ENCODE data around the gene MRPS14.

Gene MRPS14

GRCh38 chr1:175019524-175019923 is 3.7 kb downstream of the MRPS14 start:
- no peak for DNase-seq (ENCODE audit: low read depth)

- DNase-seq (ENCODE audit: low read depth) = no peak
Measured at GRCh38 chr1:175015243-175015642, 8.0 kb downstream of the MRPS14 start.

GRCh38 chr1:175013445-175013844 is 9.8 kb downstream of the MRPS14 start:
- DNase-seq (ENCODE audit: low read depth) = no peak

GRCh38 chr1:175009532-175009931 is 13.7 kb downstream of the MRPS14 start:
- DNase-seq (ENCODE audit: low read depth) = no peak

- DNase-seq (ENCODE audit: low read depth) = no peak
Measured at GRCh38 chr1:175005085-175005783, 18.0 kb downstream of the MRPS14 start.

- DNase-seq (ENCODE audit: low read depth) = no peak
Measured at GRCh38 chr1:175003521-175003920, 19.7 kb downstream of the MRPS14 start.

- no peak for DNase-seq (ENCODE audit: low read depth)
Measured at GRCh38 chr1:175002910-175003517, 20.2 kb downstream of the MRPS14 start.

GRCh38 chr1:175000697-175001187 is 22.5 kb downstream of the MRPS14 start:
- no peak for DNase-seq (ENCODE audit: low read depth)

- DNase-seq (ENCODE audit: low read depth) = no peak
Measured at GRCh38 chr1:174999936-175000696, 23.1 kb downstream of the MRPS14 start, which contains the start of gene CACYBP. Gene CACYBP, plus strand, starts transcription at chr1:174999947. Its CDS starts 234 bp downstream, at chr1:175000181.

GRCh38 chr1:174999216-174999935 is 23.8 kb downstream of the MRPS14 start:
- peak; percentile 96 for DNase-seq (ENCODE audit: low read depth)

GRCh38 chr1:174998569-174999215 is 24.5 kb downstream of the MRPS14 start:
- no peak for DNase-seq (ENCODE audit: low read depth)

GRCh38 chr1:174997041-174997440 is 26.2 kb downstream of the MRPS14 start:
- DNase-seq (ENCODE audit: low read depth) = no peak

- no peak for DNase-seq (ENCODE audit: low read depth)
Measured at GRCh38 chr1:174996476-174996875, 26.7 kb downstream of the MRPS14 start.

- no peak for DNase-seq (ENCODE audit: low read depth)
Measured at GRCh38 chr1:174995916-174996315, 27.3 kb downstream of the MRPS14 start.

GRCh38 chr1:174995121-174995520 is 28.1 kb downstream of the MRPS14 start:
- DNase-seq (ENCODE audit: low read depth) = no peak

- no peak for DNase-seq (ENCODE audit: low read depth)
Measured at GRCh38 chr1:174991473-174991872, 31.8 kb downstream of the MRPS14 start.

- no peak for DNase-seq (ENCODE audit: low read depth)
Measured at GRCh38 chr1:174990382-174990999, 32.7 kb downstream of the MRPS14 start.

GRCh38 chr1:174989536-174990220 is 33.5 kb downstream of the MRPS14 start:
- DNase-seq (ENCODE audit: low read depth) = no peak

GRCh38 chr1:174988986-174989385 is 34.2 kb downstream of the MRPS14 start:
- DNase-seq (ENCODE audit: low read depth) = no peak

- no peak for DNase-seq (ENCODE audit: low read depth)
Measured at GRCh38 chr1:174988539-174988938, 34.7 kb downstream of the MRPS14 start.

- DNase-seq (ENCODE audit: low read depth) = no peak
Measured at GRCh38 chr1:174984952-174985351, 38.3 kb downstream of the MRPS14 start.

Data from activated T-helper 9 cell treated with anti-CD3 and anti-CD28 coated beads, Interleukin-2, amount 50 U/mL, for 16 hours (primary cell).